ENCODE measurements around the gene LGR5.

The LGR5 gene

DNA sequence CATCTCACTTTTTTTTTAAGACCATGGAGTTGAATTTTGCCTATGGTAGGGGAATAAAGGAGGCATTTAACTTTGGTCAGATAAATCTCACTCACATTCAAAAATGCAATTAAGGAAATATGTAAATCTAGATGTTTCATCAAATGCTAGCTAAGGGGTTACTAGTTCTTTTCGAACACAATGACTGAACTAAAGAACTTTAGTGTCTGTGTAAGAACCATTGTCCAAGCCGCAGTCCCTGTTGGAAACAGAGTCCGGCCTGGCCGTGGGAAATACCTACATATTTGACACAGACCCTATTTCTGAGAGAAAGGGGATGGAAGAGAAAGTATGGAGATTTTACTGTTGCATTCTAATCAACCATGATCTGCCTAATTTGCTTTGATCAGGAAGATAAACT lies 17.4 kb downstream of the LGR5 start:
- Histone ChIP-seq H3K79me2 (ENCODE audit: low read length) (no peaks in the 10 kb centered on the region), H3K27ac (ENCODE audit: low read length) (no peak overlapping the region), H3K27me3 (ENCODE audit: low read depth, low read length) (no peaks in the 10 kb centered on the region), H3K9ac (ENCODE audit: low read length) (no peak overlapping the region), H2AFZ (ENCODE audit: low read depth, low read length) (no peak overlapping the region), H3K36me3 (replicated peaks; ENCODE audit: low read depth, low read length) (no peaks in the 10 kb centered on the region), H3K4me2 (ENCODE audit: low read length) (no peak overlapping the region), H3K4me3 (ENCODE audit: low read length) (no peak overlapping the region), H3K9me3 (ENCODE audit: insufficient read depth, low read length) (no peaks in the 10 kb centered on the region), H3K4me1 (ENCODE audit: low read length) (no peaks in the 10 kb centered on the region), H4K20me1 (ENCODE audit: insufficient read depth, low read length) (no peaks in the 10 kb centered on the region)
- TF ChIP-seq, protein P1, sequence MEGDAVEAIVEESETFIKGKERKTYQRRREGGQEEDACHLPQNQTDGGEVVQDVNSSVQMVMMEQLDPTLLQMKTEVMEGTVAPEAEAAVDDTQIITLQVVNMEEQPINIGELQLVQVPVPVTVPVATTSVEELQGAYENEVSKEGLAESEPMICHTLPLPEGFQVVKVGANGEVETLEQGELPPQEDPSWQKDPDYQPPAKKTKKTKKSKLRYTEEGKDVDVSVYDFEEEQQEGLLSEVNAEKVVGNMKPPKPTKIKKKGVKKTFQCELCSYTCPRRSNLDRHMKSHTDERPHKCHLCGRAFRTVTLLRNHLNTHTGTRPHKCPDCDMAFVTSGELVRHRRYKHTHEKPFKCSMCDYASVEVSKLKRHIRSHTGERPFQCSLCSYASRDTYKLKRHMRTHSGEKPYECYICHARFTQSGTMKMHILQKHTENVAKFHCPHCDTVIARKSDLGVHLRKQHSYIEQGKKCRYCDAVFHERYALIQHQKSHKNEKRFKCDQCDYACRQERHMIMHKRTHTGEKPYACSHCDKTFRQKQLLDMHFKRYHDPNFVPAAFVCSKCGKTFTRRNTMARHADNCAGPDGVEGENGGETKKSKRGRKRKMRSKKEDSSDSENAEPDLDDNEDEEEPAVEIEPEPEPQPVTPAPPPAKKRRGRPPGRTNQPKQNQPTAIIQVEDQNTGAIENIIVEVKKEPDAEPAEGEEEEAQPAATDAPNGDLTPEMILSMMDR (IDR thresholded peaks at IDR 0.05; ENCODE audit: low read depth, low read length), result no peak
- no peak for TF ChIP-seq EZH2phosphoT487 (IDR thresholded peaks at IDR 0.05; ENCODE audit: low read depth)

- TF ChIP-seq, protein P1 (IDR thresholded peaks at IDR 0.05; ENCODE audit: low read depth, low read length), result no peak
- no peak for TF ChIP-seq EZH2phosphoT487 (IDR thresholded peaks at IDR 0.05; ENCODE audit: low read depth)
- no peak overlapping the region for H3K4me3 ChIP-seq (ENCODE audit: low read length)
- no peaks in the 10 kb centered on the region for H3K79me2 ChIP-seq (ENCODE audit: low read length)
- no peaks in the 10 kb centered on the region for H3K4me1 ChIP-seq (ENCODE audit: low read length)
- no peak overlapping the region for H3K9ac ChIP-seq (ENCODE audit: low read length)
- H3K27me3 ChIP-seq (ENCODE audit: low read depth, low read length), result no peaks in the 10 kb centered on the region
- no peaks in the 10 kb centered on the region for H3K36me3 ChIP-seq (replicated peaks; ENCODE audit: low read depth, low read length)
- no peak overlapping the region for H2AFZ ChIP-seq (ENCODE audit: low read depth, low read length)
- no peak overlapping the region for H3K4me2 ChIP-seq (ENCODE audit: low read length)
- no peaks in the 10 kb centered on the region for H4K20me1 ChIP-seq (ENCODE audit: insufficient read depth, low read length)
- H3K9me3 ChIP-seq (ENCODE audit: insufficient read depth, low read length), result no peaks in the 10 kb centered on the region
- no peak overlapping the region for H3K27ac ChIP-seq (ENCODE audit: low read length)
These were observed 20.7 kb downstream of the LGR5 start for GRCh38 chr12:71460318-71460717.

- Histone ChIP-seq H3K79me2 (ENCODE audit: low read length) (no peaks in the 10 kb centered on the region), H2AFZ (ENCODE audit: low read depth, low read length) (no peak overlapping the region), H3K9ac (ENCODE audit: low read length) (no peak overlapping the region), H3K9me3 (ENCODE audit: insufficient read depth, low read length) (no peaks in the 10 kb centered on the region), H3K27me3 (ENCODE audit: low read depth, low read length) (no peaks in the 10 kb centered on the region), H3K4me2 (ENCODE audit: low read length) (no peak overlapping the region), H3K27ac (ENCODE audit: low read length) (no peak overlapping the region), H3K4me3 (ENCODE audit: low read length) (no peak overlapping the region), H3K4me1 (ENCODE audit: low read length) (no peaks in the 10 kb centered on the region), H4K20me1 (ENCODE audit: insufficient read depth, low read length) (no peaks in the 10 kb centered on the region), H3K36me3 (replicated peaks; ENCODE audit: low read depth, low read length) (no peaks in the 10 kb centered on the region)
- TF ChIP-seq EZH2phosphoT487 (IDR thresholded peaks at IDR 0.05; ENCODE audit: low read depth), result no peak
- TF ChIP-seq, protein P1 (IDR thresholded peaks at IDR 0.05; ENCODE audit: low read depth, low read length), result no peak
These were observed 21.4 kb downstream of the LGR5 start for GRCh38 chr12:71460850-71461609.

GRCh38 chr12:71461787-71462328 lies 22.3 kb downstream of the LGR5 start:
- no peak overlapping the region for H3K27ac ChIP-seq (ENCODE audit: low read length)
- no peaks in the 10 kb centered on the region for H3K4me1 ChIP-seq (ENCODE audit: low read length)
- no peak overlapping the region for H2AFZ ChIP-seq (ENCODE audit: low read depth, low read length)
- TF ChIP-seq, protein P1 (IDR thresholded peaks at IDR 0.05; ENCODE audit: low read depth, low read length), result no peak
- no peak for TF ChIP-seq EZH2phosphoT487 (IDR thresholded peaks at IDR 0.05; ENCODE audit: low read depth)
- H3K9ac ChIP-seq (ENCODE audit: low read length), result no peak overlapping the region
- H3K79me2 ChIP-seq (ENCODE audit: low read length), result no peaks in the 10 kb centered on the region
- no peaks in the 10 kb centered on the region for H3K27me3 ChIP-seq (ENCODE audit: low read depth, low read length)
- H3K9me3 ChIP-seq (ENCODE audit: insufficient read depth, low read length), result no peaks in the 10 kb centered on the region
- H3K4me2 ChIP-seq (ENCODE audit: low read length), result no peak overlapping the region
- H3K36me3 ChIP-seq (replicated peaks; ENCODE audit: low read depth, low read length), result no peaks in the 10 kb centered on the region
- H3K4me3 ChIP-seq (ENCODE audit: low read length), result no peak overlapping the region
- H4K20me1 ChIP-seq (ENCODE audit: insufficient read depth, low read length), result no peaks in the 10 kb centered on the region

All from OCI-LY3 (cell line).